GM23338 (cell line): ENCODE data around the gene DTWD1. TPM values are rescaled to one million over a fixed set of nuclear protein-coding genes. Genes with fewer than 3 reads are reported as not detected.

Experiments
- polyA plus RNA-seq: library from polyadenylated mRNA; unstranded; fragments of >200 nt; fragmentation: Nextera tagmentation; extraction: Ambion mirVana; gene quantifications from 2 replicates; pipeline ENCODE4 v1.2.1, GENCODE V29; 2016
- total RNA-seq: library from RNA; depleted of rRNA; stranded (reverse); fragments of >200 nt; shearing (Covaris generic); gene quantifications from 2 replicates; pipeline ENCODE4 v1.2.3, GENCODE V29; 2014; rRNA removed

DTWD1 gene
- total and polyA plus RNA-seq, 2 experiments from 2014 or later: 28.4 to 45.2 TPM

Other genes starting within 250 kb of the DTWD1 start
- gene FGF7, start 197.8 kb upstream of the DTWD1 start, total RNA-seq: 0.03 TPM in 1 of 2 replicates, not detected in the other
- gene FGF7, start 197.8 kb upstream of the DTWD1 start, polyA plus RNA-seq: 0.08 TPM in 1 of 2 replicates, not detected in the other
- 2.6 and 10.1 TPM in 2 replicates for gene FAM227B, start 230 bp upstream of the DTWD1 start, total RNA-seq
- 10.0 and 10.2 TPM in 2 replicates for gene FAM227B, start 230 bp upstream of the DTWD1 start, polyA plus RNA-seq